ENCODE results near the gene MBNL2. TPM values are rescaled to one million over a fixed set of nuclear protein-coding genes. Genes with fewer than 3 reads are reported as not detected.

MBNL2 gene
- total RNA-seq, 4 donors from 2014 or later = 50.7 to 115 (median 72.0) TPM

- H3K9me3 ChIP-seq = no peaks in the 10 kb centered on the region
- no peaks in the 10 kb centered on the region for H3K27me3 ChIP-seq
- H3K4me1 ChIP-seq = peaks cover 12 to 14% of the 10 kb centered on the region in 2 donors
- TF ChIP-seq POLR2A (IDR thresholded peaks at IDR 0.05) (no peak), CTCF (IDR thresholded peaks at IDR 0.05) (no peak)
- H3K36me3 ChIP-seq = no peaks in the 10 kb centered on the region
- no peak overlapping the region for H3K4me3 ChIP-seq
- no peak for DNase-seq
- intact Hi-C loops (cut with DNase I; ENCODE audit: low total_unique reads) = no loop called here
- H3K27ac ChIP-seq = no peak overlapping the region
These were observed 89.8 kb downstream of the MBNL2 start for GRCh38 chr13:97311956-97312355.

GRCh38 chr13:97313551-97314260 is 91.6 kb downstream of the MBNL2 start:
- H3K27ac ChIP-seq = no peak overlapping the region
- intact Hi-C loops (cut with DNase I; ENCODE audit: low total_unique reads) = no loop called here
- H3K27me3 ChIP-seq = no peaks in the 10 kb centered on the region
- TF ChIP-seq CTCF (IDR thresholded peaks at IDR 0.05) = no peak
- no peak for TF ChIP-seq POLR2A (IDR thresholded peaks at IDR 0.05)
- no peaks in the 10 kb centered on the region for H3K9me3 ChIP-seq
- DNase-seq = no peak
- peaks cover 4 to 6% of the 10 kb centered on the region in 2 donors for H3K4me1 ChIP-seq
- H3K4me3 ChIP-seq = no peak overlapping the region
- no peaks in the 10 kb centered on the region for H3K36me3 ChIP-seq

- Histone ChIP-seq H3K27me3 (no peaks in the 10 kb centered on the region), H3K4me1 (no peaks in the 10 kb centered on the region), H3K27ac (no peak overlapping the region), H3K4me3 (no peak overlapping the region), H3K36me3 (no peaks in the 10 kb centered on the region), H3K9me3 (no peaks in the 10 kb centered on the region)
- no peak for TF ChIP-seq POLR2A (IDR thresholded peaks at IDR 0.05)
- no peak for DNase-seq
- intact Hi-C loops (cut with DNase I; ENCODE audit: low total_unique reads) = no loop called here
These were observed 94.3 kb downstream of the MBNL2 start for GRCh38 chr13:97316390-97316789.

- intact Hi-C loops (cut with DNase I; ENCODE audit: low total_unique reads) = no loop called here
- Histone ChIP-seq H3K9me3 (no peaks in the 10 kb centered on the region), H3K36me3 (no peaks in the 10 kb centered on the region), H3K4me1 (no peaks in the 10 kb centered on the region), H3K27ac (no peak overlapping the region), H3K27me3 (no peaks in the 10 kb centered on the region), H3K4me3 (no peak overlapping the region)
- DNase-seq = no peak
- TF ChIP-seq POLR2A (IDR thresholded peaks at IDR 0.05) (no peak), CTCF (IDR thresholded peaks at IDR 0.05) (no peak)
These were observed 95.8 kb downstream of the MBNL2 start for GRCh38 chr13:97317933-97318332.

- Histone ChIP-seq H3K27me3 (no peaks in the 10 kb centered on the region), H3K36me3 (no peaks in the 10 kb centered on the region), H3K4me3 (no peak overlapping the region), H3K9me3 (no peaks in the 10 kb centered on the region), H3K4me1 (no peaks in the 10 kb centered on the region), H3K27ac (no peak overlapping the region)
- DNase-seq = no peak
- intact Hi-C loops (cut with DNase I; ENCODE audit: low total_unique reads) = no loop called here
- TF ChIP-seq POLR2A (IDR thresholded peaks at IDR 0.05) (no peak), CTCF (IDR thresholded peaks at IDR 0.05) (no peak)
These were observed 96.4 kb downstream of the MBNL2 start for GRCh38 chr13:97318532-97318931.

All from uterus (tissue), 4 donors.